B cell (primary cell): Measurements from ENCODE around the gene POMT1.

Experiments used
- CTCF ChIP-seq: fragments of 200-600 bp; IDR thresholded peaks from one replicate; pipeline ENCODE4 v1.8.0; 2022; ENCODE audit warnings: antibody characterized with exemption, mild to moderate bottlenecking
- EZH2 ChIP-seq: IDR thresholded peaks from 2 replicates; pipeline ENCODE4 v1.6.1; 2012; ENCODE audit warnings: borderline replicate concordance, low read depth, mild to moderate bottlenecking, moderate library complexity, low read length; ENCODE audit not compliant: insufficient read depth, poor library complexity, severe bottlenecking

GRCh38 chr9:131513177-131513576 is 10.5 kb downstream of the POMT1 start:
- no peak for TF ChIP-seq CTCF
- TF ChIP-seq EZH2 = no peak
